HG03025 (cell line): ENCODE data around the gene SCN2B.

Experiments
- ATAC-seq: cut with Tn5 transposase; IDR thresholded peaks from one replicate; pipeline ENCODE4 v1.9.1; 2021; ENCODE audit warnings: mild to moderate bottlenecking, moderate library complexity; ENCODE audit not compliant: unreplicated experiment, low FRiP score

The SCN2B gene

DNA sequence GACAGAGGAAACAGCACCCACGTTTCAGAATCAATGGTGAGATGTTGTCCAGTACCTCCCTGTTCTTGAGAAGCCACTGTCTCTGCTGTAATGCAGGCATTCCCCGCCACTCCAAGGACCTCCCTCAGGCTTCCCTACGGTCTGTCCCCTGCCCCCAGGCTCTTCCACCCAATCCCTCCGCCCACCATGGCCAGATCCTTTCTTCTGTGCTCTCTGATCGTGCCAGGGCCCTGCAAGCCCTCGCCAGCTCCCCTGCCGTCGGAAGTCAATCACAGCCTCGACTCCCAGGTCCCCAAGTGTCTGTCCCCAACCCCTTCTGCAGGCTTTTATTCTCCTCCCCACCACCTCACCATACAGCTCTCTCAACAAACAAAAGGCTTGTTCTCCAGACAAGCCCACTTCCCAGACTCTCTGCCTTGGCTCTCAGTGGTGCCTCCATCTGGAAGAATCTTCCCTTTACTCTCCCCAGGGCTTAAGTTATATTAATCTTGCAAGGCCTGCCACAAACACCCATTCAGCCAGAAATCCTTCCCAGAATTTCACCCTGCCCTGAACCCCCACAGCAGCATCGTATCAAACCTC is 37.5 kb downstream of the SCN2B start:
- no peak for ATAC-seq

DNA sequence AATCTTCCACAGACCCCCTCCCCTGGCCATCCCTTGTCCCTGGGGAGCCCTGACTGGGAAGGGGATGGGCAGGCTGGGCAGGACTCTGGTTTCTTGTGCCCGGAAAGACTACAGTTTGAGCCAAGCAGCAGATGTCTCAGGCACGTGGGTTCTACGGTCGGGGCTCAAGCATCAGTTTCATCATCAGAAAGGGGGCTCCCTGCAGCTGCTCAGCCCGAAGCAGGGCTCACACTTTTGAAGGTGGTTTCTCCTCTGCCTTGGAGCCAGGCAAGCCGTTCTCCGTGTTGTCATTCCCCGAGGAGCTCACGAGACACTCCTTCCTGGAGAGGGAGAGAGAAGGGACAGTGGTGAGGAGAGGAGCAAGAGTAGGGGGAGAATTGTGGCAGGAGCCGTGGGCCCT is 39.6 kb downstream of the SCN2B start:
- no peak for ATAC-seq

- no peak for ATAC-seq
Observed at GRCh38 chr11:118136341-118136740, 40.1 kb downstream of the SCN2B start.

DNA sequence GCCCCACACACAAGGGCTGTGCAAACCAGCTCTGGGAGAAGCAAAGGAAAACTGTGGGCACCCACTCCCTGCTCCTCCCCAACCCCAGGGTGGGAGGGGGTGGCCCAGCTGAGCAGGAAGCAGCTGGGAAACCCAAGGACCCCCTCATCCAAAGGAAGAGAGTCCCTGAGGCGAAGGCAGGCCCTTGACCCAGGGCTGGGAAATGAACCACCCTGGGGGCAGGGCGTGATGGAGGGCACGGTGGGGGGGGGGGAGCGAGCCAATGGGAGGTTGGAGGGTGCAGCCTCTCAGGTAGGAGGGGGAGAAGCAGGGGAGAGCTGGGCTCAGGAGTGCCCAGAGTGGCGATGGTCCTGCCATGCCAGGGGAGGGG is 40.7 kb downstream of the SCN2B start:
- ATAC-seq: no peak

GRCh38 chr11:118135051-118135795 is 41.2 kb downstream of the SCN2B start:
- ATAC-seq: no peak

DNA sequence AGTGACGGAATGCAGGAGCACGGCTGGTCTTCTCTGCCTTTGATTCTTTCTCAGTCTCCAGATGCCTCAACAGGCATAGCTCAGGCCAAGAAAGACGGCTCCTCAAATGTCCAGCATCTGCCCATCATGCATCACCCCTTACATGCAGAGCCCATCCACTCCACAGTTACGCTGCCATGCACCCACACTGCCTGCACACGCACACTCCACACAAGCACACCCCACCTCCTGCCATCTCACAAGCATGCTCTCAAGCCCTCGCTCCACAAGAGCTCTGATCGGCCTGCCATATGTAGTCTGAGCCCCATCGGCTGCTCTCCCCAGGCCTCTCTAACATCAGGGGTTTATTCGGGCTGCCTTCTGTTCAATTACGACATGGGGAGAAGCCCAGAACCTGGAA is 42.6 kb downstream of the SCN2B start:
- ATAC-seq: no peak

DNA sequence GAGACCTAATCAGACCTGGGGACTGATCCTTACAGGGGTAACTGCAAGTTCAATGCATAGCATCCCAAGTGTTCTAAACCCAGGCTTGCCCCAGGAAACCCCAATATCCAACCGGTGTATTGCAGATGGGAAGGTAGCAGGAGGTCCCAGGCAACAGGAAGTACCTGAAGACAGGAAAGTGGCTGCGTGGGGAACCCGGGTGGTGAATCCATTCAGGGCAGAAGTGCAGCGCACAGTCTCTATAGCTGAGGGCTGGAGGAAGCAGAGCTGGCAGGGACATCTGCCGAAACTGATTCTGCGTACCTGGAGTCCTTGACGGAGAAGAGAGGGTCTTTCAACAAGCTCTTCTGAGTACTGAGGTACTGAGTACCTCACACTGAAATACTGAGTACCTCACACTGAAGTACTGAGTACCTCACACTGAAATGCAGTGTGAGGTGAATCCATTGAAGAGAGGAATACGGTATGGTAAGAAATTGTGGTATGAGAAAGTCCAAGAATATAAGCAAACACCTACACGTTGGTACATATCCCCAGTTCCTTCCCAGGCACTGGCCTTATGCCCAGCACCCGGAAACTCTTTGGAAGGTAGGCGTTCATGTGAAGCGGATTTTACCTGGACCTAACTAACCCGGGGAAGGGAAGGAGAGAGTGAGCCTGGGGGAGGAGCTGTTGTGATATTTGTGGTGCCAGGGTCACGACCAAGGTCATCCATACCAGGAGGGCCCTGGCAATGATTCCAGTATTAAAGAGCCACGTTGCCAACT is 43.9 kb downstream of the SCN2B start:
- no peak for ATAC-seq

DNA sequence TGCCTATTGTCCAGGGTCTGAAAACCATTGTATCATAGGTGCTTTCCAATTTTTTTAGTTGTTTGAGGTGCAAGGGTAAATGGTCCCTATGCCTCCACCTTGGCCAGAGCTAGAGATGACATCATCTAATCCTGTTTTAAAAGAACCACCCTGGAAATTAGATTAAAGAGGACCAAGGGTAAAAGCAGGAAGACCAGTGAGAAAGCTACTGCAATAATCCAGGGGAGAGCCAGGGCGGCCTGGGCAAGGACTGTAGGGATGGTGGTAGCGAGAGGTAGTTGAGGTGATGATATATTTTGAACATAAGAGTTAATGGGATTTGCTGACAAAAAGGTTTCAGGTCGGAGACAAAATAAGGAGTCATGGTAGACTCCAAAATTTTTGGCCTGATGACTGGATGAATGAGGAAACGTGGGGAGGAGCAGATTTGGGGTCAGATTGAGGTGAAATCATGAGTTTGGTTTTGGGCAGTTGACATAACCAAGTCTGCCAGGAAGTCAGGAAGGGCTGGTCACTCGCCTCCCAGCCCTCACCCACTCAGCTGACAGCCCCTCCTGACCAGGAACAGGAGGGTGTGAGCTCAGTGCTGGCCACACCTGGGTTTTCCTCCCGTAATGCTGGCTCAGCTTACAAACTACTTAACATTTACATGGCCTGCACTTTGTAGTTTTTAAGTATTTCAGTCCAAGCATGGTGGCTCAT is 46.8 kb downstream of the SCN2B start:
- no peak for ATAC-seq

GRCh38 chr11:118128721-118129470 is 47.5 kb downstream of the SCN2B start:
- ATAC-seq: no peak

DNA sequence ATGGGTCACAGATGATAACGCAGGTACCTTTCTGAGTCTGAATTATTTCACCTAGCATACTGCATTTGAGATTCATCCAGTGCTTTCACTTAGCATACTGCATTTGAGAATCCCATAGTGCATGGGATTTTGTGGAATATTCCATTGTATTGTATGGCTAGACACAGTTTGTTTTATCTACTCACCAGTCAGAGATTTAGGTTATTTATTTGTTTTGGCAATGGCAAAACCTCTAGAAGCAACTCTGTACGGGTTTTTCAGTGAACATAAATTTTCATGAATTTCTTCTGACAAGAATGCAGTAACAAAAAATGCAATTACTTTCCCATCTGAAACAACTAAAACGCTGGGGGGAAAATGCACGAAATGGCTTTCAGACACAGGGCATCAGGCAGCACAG is 48.1 kb downstream of the SCN2B start:
- ATAC-seq: no peak

- ATAC-seq: no peak
Observed at GRCh38 chr11:118126082-118126838, 50.2 kb downstream of the SCN2B start.

GRCh38 chr11:118124929-118125535 is 51.4 kb downstream of the SCN2B start:
- no peak for ATAC-seq

- ATAC-seq: no peak
Observed at GRCh38 chr11:118120793-118121192, 55.6 kb downstream of the SCN2B start.

GRCh38 chr11:118117790-118118601 is 58.4 kb downstream of the SCN2B start:
- ATAC-seq: no peak

GRCh38 chr11:118115048-118115447 is 61.4 kb downstream of the SCN2B start:
- no peak for ATAC-seq

GRCh38 chr11:118114266-118114665 is 62.2 kb downstream of the SCN2B start:
- ATAC-seq: no peak

DNA sequence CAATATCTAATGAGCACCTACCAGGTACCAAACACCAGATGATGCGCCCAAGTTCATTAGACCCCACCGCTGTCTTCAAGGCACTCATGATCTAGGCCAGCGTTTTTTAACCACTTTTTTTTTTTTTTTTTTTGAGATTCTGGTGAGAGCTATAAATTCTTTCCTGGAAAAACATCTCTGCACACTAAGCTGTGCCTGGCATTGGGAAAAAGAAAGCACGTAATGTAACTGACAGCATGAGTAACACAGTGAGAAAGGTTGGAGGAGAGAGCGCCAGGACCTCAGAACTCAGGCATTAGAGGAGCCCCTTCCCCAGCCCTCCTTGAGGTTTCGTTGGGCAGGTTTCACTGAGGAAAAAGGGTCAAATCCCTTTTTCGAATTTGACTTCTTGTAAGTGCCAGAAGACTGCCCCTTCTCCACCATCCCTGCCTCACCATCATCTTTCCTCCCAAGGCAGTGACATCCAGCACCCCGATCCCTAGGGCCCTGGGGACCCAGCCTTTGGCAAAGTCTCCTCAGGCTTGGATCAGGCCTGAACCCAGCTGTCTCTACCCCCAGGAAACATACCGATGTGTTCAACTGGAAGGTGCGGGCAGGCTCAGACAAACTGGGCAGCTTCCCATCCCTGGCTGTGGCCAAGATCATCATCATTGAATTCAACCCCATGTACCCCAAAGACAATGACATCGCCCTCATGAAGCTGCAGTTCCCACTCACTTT is 63.6 kb downstream of the SCN2B start:
- no peak for ATAC-seq
